T-cell (primary cell): ENCODE results near the gene ST14. TPM values are rescaled to one million over a fixed set of nuclear protein-coding genes. Genes with fewer than 3 reads are reported as not detected.
A peak's percentile ranks its signal among the peaks of the same experiment; 100 is the strongest.

Source experiments
- ATAC-seq, 4 experiments: fragments of 200-7000 bp in 3 of 4; fragments of 150-1000 bp in 1 of 4; cut with Tn5 transposase; replicated peaks in 1 of 4; 1 replicate in 3 of 4; 2 replicates in 1 of 4; pipeline ENCODE4 v1.10.0; 2021; ENCODE audit warnings: moderate library complexity in 3 of 4, mild to moderate bottlenecking in 2 of 4, moderate number of reproducible peaks in 1 of 4
- CTCF ChIA-PET, 2 donors: fragments of 300-600 bp; sonication (Branson Sonifier 250); formaldehyde crosslinking; loops; one replicate each; lab custom pipeline; 2022; ENCODE audit warnings: antibody characterized with exemption in 2 of 2; lab: Charles Lee
- POLR2A ChIA-PET, 2 donors: fragments of 300-600 bp; sonication (Branson Sonifier 250); formaldehyde crosslinking; loops; one replicate each; lab custom pipeline; 2022; ENCODE audit warnings: antibody characterized with exemption in 2 of 2; lab: Charles Lee
- DNase-seq, 35 experiments: peaks; one replicate each; pipeline versions ENCODE4 v3.0.0 to v3.0.0-alpha.2; 2013 to 2023
- H3K27ac ChIP-seq: one replicate; pipeline ENCODE4 v1.5.1; 2013; ENCODE audit warnings: low read length
- H3K27me3 ChIP-seq, 2 experiments: replicated peaks in 1 of 2; 1 replicate in 1 of 2; 2 replicates in 1 of 2; pipeline versions ENCODE4 v1.6.1 to v1.7.0; 2013; ENCODE audit warnings: low read length in 1 of 2, mixed read lengths in 1 of 2; ENCODE audit not compliant: control insufficient read depth in 2 of 2, insufficient read depth in 2 of 2; ENCODE audit errors: extremely low read depth in 1 of 2
- H3K36me3 ChIP-seq, 2 donors: 1 replicate in 1 of 2; 2 replicates in 1 of 2; pipeline versions ENCODE4 v1.6.1 to v1.7.0; 2013; ENCODE audit warnings: low read length in 1 of 2; ENCODE audit not compliant: control insufficient read depth in 2 of 2, insufficient read depth in 1 of 2; ENCODE audit errors: extremely low read depth in 1 of 2
- H3K4me1 ChIP-seq, 2 experiments: 1 replicate in 1 of 2; 2 replicates in 1 of 2; pipeline versions ENCODE4 v1.6.1 to v1.7.0; 2013; ENCODE audit warnings: low read length in 2 of 2, mixed read lengths in 1 of 2; ENCODE audit not compliant: insufficient read depth in 2 of 2, control insufficient read depth in 1 of 2; ENCODE audit errors: extremely low read depth in 1 of 2
- H3K4me3 ChIP-seq, 2 donors: 1 replicate in 1 of 2; 2 replicates in 1 of 2; pipeline versions ENCODE4 v1.5.1 to v1.7.0; 2013; ENCODE audit warnings: mild to moderate bottlenecking in 2 of 2, low read length in 1 of 2, moderate library complexity in 1 of 2; ENCODE audit not compliant: control insufficient read depth in 1 of 2; ENCODE audit errors: extremely low read depth in 1 of 2
- H3K9me3 ChIP-seq: 2 replicates; pipeline ENCODE4 v1.7.0; 2013
- H3K27ac Mint-ChIP-seq, 2 donors: one replicate each; pipeline ENCODE4 v1.8.0; 2020 to 2021; ENCODE audit warnings: mild to moderate bottlenecking in 2 of 2, mixed read lengths in 2 of 2
- H3K27me3 Mint-ChIP-seq, 2 donors: one replicate each; pipeline ENCODE4 v1.8.0; 2021 to 2022; ENCODE audit warnings: mixed read lengths in 2 of 2
- H3K36me3 Mint-ChIP-seq: one replicate; pipeline ENCODE4 v1.8.0; 2021; ENCODE audit warnings: mixed read lengths
- H3K4me1 Mint-ChIP-seq, 3 donors: one replicate each; pipeline ENCODE4 v1.8.0; 2020 to 2022; ENCODE audit warnings: mixed read lengths in 3 of 3, mild to moderate bottlenecking in 1 of 3
- H3K4me3 Mint-ChIP-seq, 3 donors: one replicate each; pipeline ENCODE4 v1.8.0; 2020 to 2022; ENCODE audit warnings: mild to moderate bottlenecking in 3 of 3, mixed read lengths in 3 of 3, moderate library complexity in 3 of 3
- H3K9me3 Mint-ChIP-seq, 3 donors: one replicate each; pipeline ENCODE4 v1.8.0; 2020 to 2022; ENCODE audit warnings: mixed read lengths in 3 of 3
- WGBS: methylation state at CpG from one replicate; pipeline ENCODE4 v1.1.5; 2013; ENCODE audit warnings: missing lambda C conversion rate; ENCODE audit not compliant: insufficient coverage; 5-methylcytosine and 5-hydroxymethylcytosine counted together
- total RNA-seq, 35 experiments: library from RNA in 6 of 35; stranded (reverse) in 6 of 35; fragments of 120-200 nt in 1 of 35; gene quantifications; one replicate each; pipeline versions ENCODE4 v1.2.1 to v1.2.4 and lab custom pipeline; 2013 to 2026

The ST14 gene
- total RNA-seq (1 to 10 TPM in 2 of 5 donors, under 1 TPM in 3; 0.49 to 1.5 (median 0.82) TPM), total RNA-seq (lab: John Stamatoyannopoulos, UW) (0 to 28.3 (median 0.46) reads per million in 29 experiments)
- total RNA-seq (2013), result 0.52 TPM

- Histone ChIP-seq H3K27me3 (peaks cover 8 to 59% of the 10 kb centered on the region in 2 experiments), H3K36me3 (no peaks in the 10 kb centered on the region), H3K4me1 (peaks cover 0 to 9% of the 10 kb centered on the region in 2 experiments), H3K27ac (no peak within 1 kb of the TSS), H3K4me3 (peak within 1 kb of the TSS in 1 of 2 donors; percentile 1), H3K9me3 (no peaks in the 10 kb centered on the region)
- Mint-ChIP-seq H3K36me3 (no peaks in the 10 kb centered on the region), H3K9me3 (no peaks in the 10 kb centered on the region), H3K4me1 (peaks cover 12 to 23% (median 12%) of the 10 kb centered on the region in 3 donors), H3K4me3 (peak within 1 kb of the TSS; percentile 55 to 72 (median 61)), H3K27me3 (peaks cover 46 to 55% of the 10 kb centered on the region in 2 donors), H3K27ac (no peak within 1 kb of the TSS)
- no peak for DNase-seq
- ATAC-seq, result no peak
- ChIA-PET CTCF (no interaction called here), POLR2A (no interaction called here)
- 3% methylated on average over 85 of the region's 89 CpGs for WGBS
Measured at GRCh38 chr11:130159657-130160497, at the start of gene ST14. TSS of gene ST14 (plus strand) at chr11:130159782. CDS start at chr11:130159980, 198 bp downstream.

DNA sequence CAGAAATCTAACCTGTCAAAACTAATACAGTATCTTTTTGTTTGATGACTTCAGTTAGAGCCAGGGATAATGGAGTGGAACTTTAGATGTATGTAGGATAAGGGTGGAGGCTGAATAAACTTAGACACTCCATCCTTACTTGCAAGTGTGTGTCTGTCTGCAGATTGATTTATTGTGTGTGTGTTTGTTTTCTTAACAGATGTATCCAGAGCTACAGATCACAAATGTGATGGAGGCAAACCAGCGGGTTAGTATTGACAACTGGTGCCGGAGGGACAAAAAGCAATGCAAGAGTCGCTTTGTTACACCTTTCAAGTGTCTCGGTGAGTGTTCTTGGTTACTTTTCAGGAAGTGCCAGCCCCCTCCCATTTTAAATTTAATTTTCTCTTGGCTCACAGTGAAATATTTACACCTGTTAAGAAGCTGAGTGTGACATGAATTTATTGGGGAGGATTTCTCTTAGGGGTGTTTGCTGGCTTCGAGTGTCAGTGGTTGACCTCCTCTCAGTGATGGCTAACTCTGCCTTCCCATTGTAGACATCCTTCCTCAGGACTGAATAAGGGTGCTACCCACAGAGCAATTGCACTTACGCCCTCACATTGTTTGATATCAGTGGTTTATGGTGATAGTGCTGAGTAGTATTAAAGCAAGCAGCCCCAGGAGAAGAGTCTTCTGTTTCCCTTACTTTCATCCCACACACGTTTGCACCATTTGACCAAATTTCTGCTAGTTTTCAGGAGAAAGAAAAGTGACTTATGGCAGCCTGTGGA is 49.1 kb upstream of the ST14 start:
- Mint-ChIP-seq H3K9me3 (no peaks in the 10 kb centered on the region), H3K27me3 (no peaks in the 10 kb centered on the region), H3K4me3 (no peak overlapping the region), H3K4me1 (peaks cover 0 to 5% (median 0%) of the 10 kb centered on the region in 3 donors), H3K27ac (no peak overlapping the region), H3K36me3 (peaks cover 59% of the 10 kb centered on the region)
- no peak overlapping the region for H3K4me3 ChIP-seq
- WGBS, result no CpG with 5 or more reads among the region's 7 CpGs
- ChIA-PET CTCF (no interaction called here), POLR2A (no interaction called here)
- H3K27ac ChIP-seq, result no peak overlapping the region
- H3K4me1 ChIP-seq, result no peaks in the 10 kb centered on the region
- peaks cover 0 to 17% of the 10 kb centered on the region in 2 donors for H3K36me3 ChIP-seq
- DNase-seq (no peak), ATAC-seq (no peak)
- no peaks in the 10 kb centered on the region for H3K27me3 ChIP-seq
- H3K9me3 ChIP-seq, result no peaks in the 10 kb centered on the region

GRCh38 chr11:130112071-130112830 is 47.3 kb upstream of the ST14 start:
- Mint-ChIP-seq H3K27ac (no peak overlapping the region), H3K4me1 (no peaks in the 10 kb centered on the region), H3K27me3 (no peaks in the 10 kb centered on the region), H3K9me3 (no peaks in the 10 kb centered on the region), H3K36me3 (peaks cover 53% of the 10 kb centered on the region), H3K4me3 (no peak overlapping the region)
- no peak for DNase-seq
- peaks cover 0 to 17% of the 10 kb centered on the region in 2 donors for H3K36me3 ChIP-seq
- peaks cover 0 to under 1% of the 10 kb centered on the region in 2 experiments for H3K27me3 ChIP-seq
- POLR2A ChIA-PET, result no interaction called here
- no peak for ATAC-seq
- no peak overlapping the region for H3K4me3 ChIP-seq
- H3K9me3 ChIP-seq, result no peaks in the 10 kb centered on the region
- no peak overlapping the region for H3K27ac ChIP-seq
- WGBS, result 93% methylated on average over 6 of the region's 10 CpGs
- no peaks in the 10 kb centered on the region for H3K4me1 ChIP-seq
- CTCF ChIA-PET, result interaction anchor here in 1 of 2 donors (0.5 kb wide), 1 partner anchor 20 kb away, joined by 4 read pairs; no protein-coding TSS in a partner anchor

DNA sequence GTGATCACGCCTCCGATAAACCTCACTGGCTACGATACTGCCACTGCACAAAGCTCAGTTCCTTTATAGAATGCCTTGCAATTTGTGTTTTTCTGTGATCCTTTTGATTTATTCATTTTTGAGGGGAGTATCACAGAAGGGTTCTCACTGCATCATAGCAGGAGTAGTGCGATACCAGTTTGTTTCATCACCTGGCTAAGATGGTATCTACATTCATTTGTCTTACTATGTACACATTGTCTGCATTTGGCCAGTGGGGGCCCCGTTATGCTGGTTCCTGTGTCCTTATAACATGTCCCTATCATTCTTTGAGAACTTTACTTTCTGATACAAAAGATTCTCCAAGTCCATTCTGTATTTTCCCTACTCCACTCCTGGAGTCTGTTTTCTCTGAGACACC is 45.3 kb upstream of the ST14 start:
- peaks cover 13 to 17% of the 10 kb centered on the region in 2 experiments for H3K4me1 ChIP-seq
- peaks cover 13 to 18% (median 13%) of the 10 kb centered on the region in 3 donors for H3K4me1 Mint-ChIP-seq
- CTCF ChIA-PET, result interaction anchor here in 1 of 2 donors (1.2 kb wide), 2 partner anchors 13 to 189 kb away, joined by 3 read pairs; no protein-coding TSS in a partner anchor

DNA sequence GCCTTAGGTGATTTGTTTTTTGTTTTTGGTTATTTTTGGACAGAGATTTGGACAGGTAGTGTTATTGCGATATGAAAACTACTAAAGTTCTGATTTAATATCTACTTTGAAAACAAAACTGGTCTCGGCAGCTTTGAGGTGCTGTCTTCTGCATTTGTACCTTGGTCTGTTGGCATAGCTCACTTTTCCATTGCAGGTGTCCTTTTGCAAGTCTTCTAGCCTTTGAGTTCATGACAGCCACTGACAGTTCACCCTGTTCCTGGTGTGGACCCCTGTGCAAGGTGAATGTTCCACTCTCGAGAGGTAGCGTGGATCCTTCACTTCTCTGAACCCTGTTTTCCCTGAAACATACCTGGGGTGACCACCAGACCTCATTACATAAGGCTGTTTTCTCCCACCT is 44.9 kb upstream of the ST14 start:
- ATAC-seq, result no peak
- Mint-ChIP-seq H3K4me3 (no peak overlapping the region), H3K4me1 (peaks cover 17 to 23% (median 18%) of the 10 kb centered on the region in 3 donors), H3K36me3 (peaks cover 45% of the 10 kb centered on the region), H3K27me3 (no peaks in the 10 kb centered on the region), H3K9me3 (no peaks in the 10 kb centered on the region), H3K27ac (no peak overlapping the region)
- Histone ChIP-seq H3K36me3 (peaks cover 0 to 17% of the 10 kb centered on the region in 2 donors), H3K9me3 (no peaks in the 10 kb centered on the region), H3K27me3 (peaks cover 0 to 3% of the 10 kb centered on the region in 2 experiments), H3K27ac (no peak overlapping the region), H3K4me1 (peaks cover 17 to 19% of the 10 kb centered on the region in 2 experiments), H3K4me3 (no peak overlapping the region)
- 100% methylated on average over 3 of the region's 4 CpGs for WGBS
- CTCF ChIA-PET, result interaction anchor here in 1 of 2 donors (1.0 to 1.2 kb wide), 3 partner anchors 12 to 189 kb away, joined by 3 read pairs; no protein-coding TSS in a partner anchor
- no peak for DNase-seq
- POLR2A ChIA-PET, result no interaction called here

More for the DNA sequence above, 45.3 kb upstream of the ST14 start:
- no peak for ATAC-seq
- DNase-seq, result no peak
- H3K9me3 ChIP-seq, result no peaks in the 10 kb centered on the region
- Mint-ChIP-seq H3K4me3 (no peak overlapping the region), H3K9me3 (no peaks in the 10 kb centered on the region), H3K27ac (no peak overlapping the region), H3K27me3 (no peaks in the 10 kb centered on the region), H3K36me3 (peaks cover 45% of the 10 kb centered on the region)
- peaks cover 0 to 3% of the 10 kb centered on the region in 2 experiments for H3K27me3 ChIP-seq
- H3K27ac ChIP-seq, result no peak overlapping the region
- POLR2A ChIA-PET, result no interaction called here
- 100% methylated on average over 1 of the region's 5 CpGs for WGBS
- no peak overlapping the region for H3K4me3 ChIP-seq
- H3K36me3 ChIP-seq, result peaks cover 0 to 17% of the 10 kb centered on the region in 2 donors
